GM19239 (cell line): ENCODE measurements around the gene DBX2.
"Not testable (repeated sequence)": the region's sequence is repeated elsewhere in the genome, so short reads cannot be mapped to it uniquely, and the experiment has no call there.

ENCODE experiments used
- DNase-seq: peaks from one replicate; pipeline ENCODE4 v3.0.0; 2011; ENCODE audit warnings: low spot score; ENCODE audit not compliant: insufficient read length
- FAIRE-seq: peaks from 2 replicates; lab custom pipeline; 2011; peaks lifted over from hg19 to GRCh38; lab: Jason Lieb, UNC

The DBX2 gene

GRCh38 chr12:45050751-45051571, at the start of gene DBX2:
DBX2 (minus strand) TSS chr12:45051099; CDS start chr12:45050927, 172 bp downstream.
- no peak for FAIRE-seq
- DNase-seq, result no peak

- DNase-seq (no peak), FAIRE-seq (no peak)
These were observed 47.9 kb upstream of the DBX2 start for GRCh38 chr12:45098766-45099165.

- FAIRE-seq, DNase-seq: not testable (repeated sequence)
These were observed 44.5 kb upstream of the DBX2 start for GRCh38 chr12:45095417-45095816.

GRCh38 chr12:45093051-45093450, 42.2 kb upstream of the DBX2 start:
- no peak for FAIRE-seq
- DNase-seq, result no peak

- DNase-seq, result no peak
These were observed 38.6 kb upstream of the DBX2 start for GRCh38 chr12:45089411-45090075.

GRCh38 chr12:45088608-45089007, 37.7 kb upstream of the DBX2 start:
- FAIRE-seq, result no peak

More at GRCh38 chr12:45089411-45090075, 38.6 kb upstream of the DBX2 start:
- no peak for FAIRE-seq

GRCh38 chr12:45084248-45084647, 33.3 kb upstream of the DBX2 start:
- FAIRE-seq, DNase-seq: not testable (repeated sequence)

More at GRCh38 chr12:45088608-45089007, 37.7 kb upstream of the DBX2 start:
- no peak for DNase-seq

GRCh38 chr12:45077251-45077650, 26.4 kb upstream of the DBX2 start:
- DNase-seq, result no peak
- no peak for FAIRE-seq

GRCh38 chr12:45076417-45077026, 25.6 kb upstream of the DBX2 start:
- DNase-seq (no peak), FAIRE-seq (no peak)

GRCh38 chr12:45075587-45076282, 24.8 kb upstream of the DBX2 start:
- DNase-seq, result no peak
- no peak for FAIRE-seq

GRCh38 chr12:45065125-45065626, 14.3 kb upstream of the DBX2 start:
- FAIRE-seq (no peak), DNase-seq (no peak)

- DNase-seq (no peak), FAIRE-seq (no peak)
These were observed 10.1 kb upstream of the DBX2 start for GRCh38 chr12:45060976-45061375.

GRCh38 chr12:45051572-45052125, 750 bp upstream of the DBX2 start:
- no peak for FAIRE-seq
- no peak for DNase-seq

- no peak for FAIRE-seq
- no peak for DNase-seq
These were observed 768 bp downstream of the DBX2 start for GRCh38 chr12:45049912-45050750.

- FAIRE-seq (no peak), DNase-seq (no peak)
These were observed 8.3 kb downstream of the DBX2 start for GRCh38 chr12:45042599-45042998.

- DNase-seq, result no peak
- FAIRE-seq, result no peak
These were observed 9.9 kb downstream of the DBX2 start for GRCh38 chr12:45040977-45041376.

- DNase-seq (no peak), FAIRE-seq (no peak)
These were observed 11.1 kb downstream of the DBX2 start for GRCh38 chr12:45039757-45040156.

- FAIRE-seq, result no peak
- no peak for DNase-seq
These were observed 16.0 kb downstream of the DBX2 start for GRCh38 chr12:45034861-45035265.

- DNase-seq, result no peak
- FAIRE-seq, result no peak
These were observed 33.0 kb downstream of the DBX2 start for GRCh38 chr12:45017916-45018315.
